Testis (tissue), 3 donors: ENCODE measurements around the gene DLG2. TPM values are rescaled to one million over a fixed set of nuclear protein-coding genes. Genes with fewer than 3 reads are reported as not detected.

Experiments used
- DNase-seq: peaks from one replicate; pipeline ENCODE4 v3.0.0-alpha.2; 2019
- H3K27ac ChIP-seq, 2 donors: fragments of 200-600 bp; sonication (generic); one replicate each; pipeline ENCODE4 v1.5.1; 2019
- H3K27me3 ChIP-seq: fragments of 200-600 bp; sonication (generic); one replicate; pipeline ENCODE4 v1.5.1; 2019
- H3K36me3 ChIP-seq: fragments of 200-600 bp; sonication (generic); one replicate; pipeline ENCODE4 v1.5.1; 2017; ENCODE audit warnings: low read depth; ENCODE audit errors: missing control alignments
- H3K4me1 ChIP-seq: fragments of 200-600 bp; sonication (generic); one replicate; pipeline ENCODE4 v1.5.1; 2019
- H3K4me3 ChIP-seq, 2 donors: fragments of 200-600 bp; sonication (generic); one replicate each; pipeline ENCODE4 v1.5.1; 2017 to 2019
- H3K9me3 ChIP-seq: fragments of 200-600 bp; sonication (generic); one replicate; pipeline ENCODE4 v1.5.1; 2017
- POLR2A ChIP-seq: fragments of 450-650 bp; IDR thresholded peaks from one replicate; pipeline ENCODE4 v1.6.1; 2017; ENCODE audit warnings: antibody characterized with exemption, mild to moderate bottlenecking, moderate library complexity
- WGBS, 2 donors: methylation state at CpG; one replicate each; pipeline ENCODE4 v1.1.5; 2018; 5-methylcytosine and 5-hydroxymethylcytosine counted together
- intact Hi-C: fragments of 100-400 bp; cut with DNase I; formaldehyde crosslinking; loops from one replicate; pipeline ENCODE4 v1.15.1; 2023; ENCODE audit warnings: low total_unique reads
- polyA plus RNA-seq: library from polyadenylated mRNA; stranded (reverse); fragments of 350-450 nt; fragmentation: Illumina TruSeq; extraction: RNeasy Lipid Tissue Mini Kit (QIAGEN cat#74804); gene quantifications from one replicate; pipeline ENCODE4 v1.2.3, GENCODE V29; 2014; ENCODE audit warnings: low read depth, low replicate concordance; ENCODE audit not compliant: insufficient read depth
- total RNA-seq, 2 donors: library from RNA; depleted of rRNA; stranded (reverse); fragments of >200 nt; gene quantifications; one replicate each; pipeline ENCODE4 v1.2.3, GENCODE V29; 2016
- TF ChIP-seq, protein P1 (sequence below), 3 experiments: fragments of 450-650 bp in 2 of 3; fragments of 200-600 bp in 1 of 3; sonication (generic) in 1 of 3; IDR thresholded peaks; one replicate each; pipeline ENCODE4 v1.5.1; 2016 to 2019; ENCODE audit warnings: antibody characterized with exemption in 3 of 3, mild to moderate bottlenecking in 2 of 3, moderate library complexity in 1 of 3

DLG2 gene
- total and polyA plus RNA-seq, 3 donors from 2014 or later: 13.8 to 23.0 (median 14.1) TPM

DNA sequence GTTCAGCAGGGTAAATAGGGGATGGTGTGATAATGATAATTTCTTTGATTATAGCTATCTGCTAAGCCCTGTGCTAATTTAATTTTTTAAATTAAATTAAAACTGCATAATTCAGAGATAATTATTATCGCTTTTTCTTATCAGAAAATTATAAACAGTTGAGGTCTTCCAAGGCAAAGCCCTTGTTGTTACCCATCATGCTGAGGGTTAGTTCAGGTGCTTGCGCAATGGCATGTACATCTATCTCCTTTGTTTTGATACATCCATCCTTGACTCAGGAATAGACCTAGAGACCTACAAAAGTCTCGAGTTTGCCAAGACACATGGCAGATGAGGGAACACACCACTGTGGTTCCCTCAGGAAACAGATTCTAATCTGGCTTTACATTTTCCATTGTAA is 737.6 kb downstream of the DLG2 start:
- DNase-seq: no peak
- H3K36me3 ChIP-seq: no peaks in the 10 kb centered on the region
- TF ChIP-seq POLR2A: no peak
- TF ChIP-seq, protein P1, sequence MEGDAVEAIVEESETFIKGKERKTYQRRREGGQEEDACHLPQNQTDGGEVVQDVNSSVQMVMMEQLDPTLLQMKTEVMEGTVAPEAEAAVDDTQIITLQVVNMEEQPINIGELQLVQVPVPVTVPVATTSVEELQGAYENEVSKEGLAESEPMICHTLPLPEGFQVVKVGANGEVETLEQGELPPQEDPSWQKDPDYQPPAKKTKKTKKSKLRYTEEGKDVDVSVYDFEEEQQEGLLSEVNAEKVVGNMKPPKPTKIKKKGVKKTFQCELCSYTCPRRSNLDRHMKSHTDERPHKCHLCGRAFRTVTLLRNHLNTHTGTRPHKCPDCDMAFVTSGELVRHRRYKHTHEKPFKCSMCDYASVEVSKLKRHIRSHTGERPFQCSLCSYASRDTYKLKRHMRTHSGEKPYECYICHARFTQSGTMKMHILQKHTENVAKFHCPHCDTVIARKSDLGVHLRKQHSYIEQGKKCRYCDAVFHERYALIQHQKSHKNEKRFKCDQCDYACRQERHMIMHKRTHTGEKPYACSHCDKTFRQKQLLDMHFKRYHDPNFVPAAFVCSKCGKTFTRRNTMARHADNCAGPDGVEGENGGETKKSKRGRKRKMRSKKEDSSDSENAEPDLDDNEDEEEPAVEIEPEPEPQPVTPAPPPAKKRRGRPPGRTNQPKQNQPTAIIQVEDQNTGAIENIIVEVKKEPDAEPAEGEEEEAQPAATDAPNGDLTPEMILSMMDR (IDR thresholded peaks at IDR 0.05): no peak
- H3K27me3 ChIP-seq: no peaks in the 10 kb centered on the region
- no peaks in the 10 kb centered on the region for H3K4me1 ChIP-seq
- intact Hi-C loops: no loop called here
- 63 to 77% methylated on average over 3 of the region's 3 CpGs for WGBS, 2 donors
- no peak overlapping the region for H3K27ac ChIP-seq
- no peaks in the 10 kb centered on the region for H3K9me3 ChIP-seq
- H3K4me3 ChIP-seq: no peak overlapping the region

DNA sequence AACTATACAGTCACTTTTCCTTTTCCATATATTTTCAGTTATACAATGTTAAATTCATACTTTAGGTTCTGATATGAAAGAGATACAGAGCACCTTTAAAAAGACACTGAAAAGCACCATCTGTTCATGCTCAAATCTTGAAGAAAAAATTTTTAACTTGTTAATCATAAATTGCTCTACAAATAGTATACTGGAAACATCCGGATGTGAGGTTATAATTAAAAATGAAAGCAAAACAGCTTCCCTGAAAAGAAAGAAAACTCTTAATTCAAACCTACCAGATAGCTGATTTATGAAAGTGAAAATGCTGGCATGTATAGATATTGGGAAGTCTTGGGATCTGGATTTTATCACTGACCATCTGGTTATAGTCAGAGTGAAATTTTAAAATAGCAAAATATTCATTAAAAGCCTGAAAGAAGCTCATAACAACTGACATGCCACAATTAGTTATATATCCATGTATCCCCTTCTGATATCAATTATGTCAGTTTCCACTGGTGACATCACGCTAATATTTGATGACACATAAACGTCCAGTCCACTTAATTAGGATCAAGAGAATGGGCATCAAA is 740.0 kb downstream of the DLG2 start:
- no peak overlapping the region for H3K4me3 ChIP-seq
- H3K9me3 ChIP-seq: no peaks in the 10 kb centered on the region
- DNase-seq: no peak
- no peaks in the 10 kb centered on the region for H3K27me3 ChIP-seq
- intact Hi-C loops: no loop called here
- no peaks in the 10 kb centered on the region for H3K36me3 ChIP-seq
- no peaks in the 10 kb centered on the region for H3K4me1 ChIP-seq
- WGBS, 2 donors: 64% methylated on average over 3 of the region's 3 CpGs
- TF ChIP-seq POLR2A: no peak
- TF ChIP-seq, protein P1 (IDR thresholded peaks at IDR 0.05): no peak
- H3K27ac ChIP-seq: no peak overlapping the region

DNA sequence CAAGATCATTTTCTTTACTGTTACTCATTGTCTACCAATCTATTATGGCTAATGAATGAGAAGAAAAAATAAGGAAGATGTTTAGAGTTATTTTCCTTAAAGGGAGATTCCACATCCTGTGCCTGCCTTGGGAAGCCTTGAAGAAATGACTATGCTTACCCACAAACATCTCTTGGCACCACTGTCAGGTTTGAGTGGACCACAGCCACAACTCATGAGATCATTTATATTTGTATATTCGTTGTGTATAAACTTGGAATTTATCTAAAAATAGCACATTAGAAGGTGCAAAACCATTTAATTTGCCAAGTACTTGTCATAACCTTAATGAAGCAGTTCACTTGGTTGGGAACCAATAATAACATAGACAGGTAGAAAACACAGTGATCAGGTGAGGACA is 740.8 kb downstream of the DLG2 start:
- Histone ChIP-seq H3K4me3 (no peak overlapping the region), H3K27me3 (no peaks in the 10 kb centered on the region), H3K4me1 (no peaks in the 10 kb centered on the region), H3K36me3 (no peaks in the 10 kb centered on the region), H3K9me3 (no peaks in the 10 kb centered on the region), H3K27ac (no peak overlapping the region)
- DNase-seq: no peak
- TF ChIP-seq POLR2A: no peak
- TF ChIP-seq, protein P1 (IDR thresholded peaks at IDR 0.05): no peak
- intact Hi-C loops: no loop called here
- 0 to 33% methylated on average over 1 of the region's 1 CpG for WGBS, 2 donors

DNA sequence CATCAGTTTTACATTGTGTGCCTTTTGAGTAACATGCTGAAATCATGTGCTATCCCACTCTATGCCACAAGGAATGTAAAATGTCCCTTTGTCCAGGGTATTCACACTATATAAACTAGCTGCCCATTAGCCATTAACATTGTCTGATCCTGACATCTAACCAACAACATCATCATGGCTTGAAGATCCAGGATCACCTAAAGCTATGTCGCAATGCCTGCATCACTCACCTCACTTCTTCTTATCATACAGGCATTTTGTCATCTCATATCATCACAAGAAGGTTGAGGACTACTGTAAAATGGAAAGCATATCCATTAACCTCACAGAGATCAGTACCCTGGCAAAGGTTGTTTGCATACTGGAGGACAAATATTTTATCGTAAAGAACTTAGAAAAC is 742.3 kb downstream of the DLG2 start:
- Histone ChIP-seq H3K27ac (no peak overlapping the region), H3K9me3 (no peaks in the 10 kb centered on the region), H3K4me3 (no peak overlapping the region), H3K4me1 (no peaks in the 10 kb centered on the region), H3K27me3 (no peaks in the 10 kb centered on the region), H3K36me3 (no peaks in the 10 kb centered on the region)
- TF ChIP-seq POLR2A: no peak
- TF ChIP-seq, protein P1 (IDR thresholded peaks at IDR 0.05): no peak
- 91 to 96% methylated on average over 2 of the region's 2 CpGs for WGBS, 2 donors
- intact Hi-C loops: no loop called here
- no peak for DNase-seq

DNA sequence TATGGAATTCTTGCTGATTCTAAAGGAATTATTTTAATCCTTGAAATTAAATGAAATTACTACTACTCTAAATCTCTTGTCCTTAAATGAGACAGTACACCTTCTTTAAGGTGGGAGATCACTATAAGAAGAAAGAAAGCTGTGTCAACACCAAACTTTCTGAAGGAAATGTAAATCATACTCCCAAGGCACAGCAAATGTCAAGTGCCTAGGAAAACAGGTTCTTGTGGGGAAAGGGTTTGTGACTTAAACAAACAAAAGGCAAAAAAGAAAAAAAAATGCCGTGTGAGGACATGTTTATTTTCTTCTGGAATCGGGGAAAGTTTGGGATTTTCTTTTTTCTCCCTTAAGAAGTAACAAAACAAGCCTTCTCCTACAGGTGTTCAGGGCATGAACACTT is 745.1 kb downstream of the DLG2 start:
- H3K27me3 ChIP-seq: no peaks in the 10 kb centered on the region
- 52 to 70% methylated on average over 2 of the region's 2 CpGs for WGBS, 2 donors
- DNase-seq: no peak
- H3K36me3 ChIP-seq: no peaks in the 10 kb centered on the region
- H3K9me3 ChIP-seq: no peaks in the 10 kb centered on the region
- no peak overlapping the region for H3K27ac ChIP-seq
- intact Hi-C loops: no loop called here
- TF ChIP-seq, protein P1 (IDR thresholded peaks at IDR 0.05): no peak
- TF ChIP-seq POLR2A: no peak
- H3K4me3 ChIP-seq: no peak overlapping the region
- H3K4me1 ChIP-seq: no peaks in the 10 kb centered on the region
